GM06990 (cell line): ENCODE results near the gene KBTBD13.

Experiments used
- DNase-seq: peaks from one replicate; pipeline ENCODE4 v3.0.0-alpha.2; 2011; ENCODE audit not compliant: insufficient read length; ENCODE audit errors: extremely low read depth
- H3K27me3 ChIP-seq: replicated peaks from 2 replicates; pipeline ENCODE4 v1.6.0; 2011; ENCODE audit warnings: low read length; ENCODE audit not compliant: control insufficient read depth, insufficient read depth
- H3K36me3 ChIP-seq: 2 replicates; pipeline ENCODE4 v1.5.1; 2011; ENCODE audit warnings: low read length; ENCODE audit not compliant: control insufficient read depth, insufficient read depth
- H3K4me3 ChIP-seq: replicated peaks from 2 replicates; pipeline ENCODE4 v1.5.1; 2011; ENCODE audit warnings: low read depth, mild to moderate bottlenecking, control low read depth, low read length
- CTCF ChIP-seq: IDR thresholded peaks from 2 replicates; pipeline ENCODE4 v1.5.1; 2011; ENCODE audit warnings: low read length, control low read depth, mild to moderate bottlenecking, inconsistent platforms; ENCODE audit not compliant: insufficient read depth, poor library complexity, severe bottlenecking

The KBTBD13 gene

GRCh38 chr15:65101891-65102708 is 25.6 kb downstream of the KBTBD13 start:
- Histone ChIP-seq H3K36me3 (peaks cover 25% of the 10 kb centered on the region), H3K27me3 (no peaks in the 10 kb centered on the region), H3K4me3 (no peak overlapping the region)
- TF ChIP-seq CTCF, result no peak
- DNase-seq, result no peak

- no peak for TF ChIP-seq CTCF
- peaks cover 24% of the 10 kb centered on the region for H3K36me3 ChIP-seq
Observed at GRCh38 chr15:65102912-65103311, 26.4 kb downstream of the KBTBD13 start.

GRCh38 chr15:65105038-65105437 is 28.5 kb downstream of the KBTBD13 start:
- Histone ChIP-seq H3K4me3 (no peak overlapping the region), H3K27me3 (no peaks in the 10 kb centered on the region), H3K36me3 (peaks cover 17% of the 10 kb centered on the region)
- no peak for TF ChIP-seq CTCF
- no peak for DNase-seq

More at GRCh38 chr15:65102912-65103311, 26.4 kb downstream of the KBTBD13 start:
- no peak overlapping the region for H3K4me3 ChIP-seq
- no peak for DNase-seq
- no peaks in the 10 kb centered on the region for H3K27me3 ChIP-seq

- no peak overlapping the region for H3K4me3 ChIP-seq
- TF ChIP-seq CTCF, result no peak
- DNase-seq, result no peak
- peaks cover 13% of the 10 kb centered on the region for H3K36me3 ChIP-seq
- no peaks in the 10 kb centered on the region for H3K27me3 ChIP-seq
Observed at GRCh38 chr15:65106011-65106590, 29.6 kb downstream of the KBTBD13 start.

GRCh38 chr15:65110676-65111292 is 34.2 kb downstream of the KBTBD13 start:
- H3K27me3 ChIP-seq, result no peaks in the 10 kb centered on the region
- no peak for TF ChIP-seq CTCF
- peaks cover 10% of the 10 kb centered on the region for H3K36me3 ChIP-seq
- no peak for DNase-seq
- H3K4me3 ChIP-seq, result no peak overlapping the region
